ENCODE measurements around the gene APBB2.
A peak's percentile ranks its signal among the peaks of the same experiment; 100 is the strongest.

Gene APBB2

GRCh38 chr4:41215969-41216293 lies 1.6 kb upstream of the APBB2 start:
- no peak for DNase-seq (ENCODE audit: low spot score)
- TF ChIP-seq, protein P1, sequence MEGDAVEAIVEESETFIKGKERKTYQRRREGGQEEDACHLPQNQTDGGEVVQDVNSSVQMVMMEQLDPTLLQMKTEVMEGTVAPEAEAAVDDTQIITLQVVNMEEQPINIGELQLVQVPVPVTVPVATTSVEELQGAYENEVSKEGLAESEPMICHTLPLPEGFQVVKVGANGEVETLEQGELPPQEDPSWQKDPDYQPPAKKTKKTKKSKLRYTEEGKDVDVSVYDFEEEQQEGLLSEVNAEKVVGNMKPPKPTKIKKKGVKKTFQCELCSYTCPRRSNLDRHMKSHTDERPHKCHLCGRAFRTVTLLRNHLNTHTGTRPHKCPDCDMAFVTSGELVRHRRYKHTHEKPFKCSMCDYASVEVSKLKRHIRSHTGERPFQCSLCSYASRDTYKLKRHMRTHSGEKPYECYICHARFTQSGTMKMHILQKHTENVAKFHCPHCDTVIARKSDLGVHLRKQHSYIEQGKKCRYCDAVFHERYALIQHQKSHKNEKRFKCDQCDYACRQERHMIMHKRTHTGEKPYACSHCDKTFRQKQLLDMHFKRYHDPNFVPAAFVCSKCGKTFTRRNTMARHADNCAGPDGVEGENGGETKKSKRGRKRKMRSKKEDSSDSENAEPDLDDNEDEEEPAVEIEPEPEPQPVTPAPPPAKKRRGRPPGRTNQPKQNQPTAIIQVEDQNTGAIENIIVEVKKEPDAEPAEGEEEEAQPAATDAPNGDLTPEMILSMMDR (IDR thresholded peaks at IDR 0.05; ENCODE audit: extremely low read depth, missing control alignments), result no peak

DNA sequence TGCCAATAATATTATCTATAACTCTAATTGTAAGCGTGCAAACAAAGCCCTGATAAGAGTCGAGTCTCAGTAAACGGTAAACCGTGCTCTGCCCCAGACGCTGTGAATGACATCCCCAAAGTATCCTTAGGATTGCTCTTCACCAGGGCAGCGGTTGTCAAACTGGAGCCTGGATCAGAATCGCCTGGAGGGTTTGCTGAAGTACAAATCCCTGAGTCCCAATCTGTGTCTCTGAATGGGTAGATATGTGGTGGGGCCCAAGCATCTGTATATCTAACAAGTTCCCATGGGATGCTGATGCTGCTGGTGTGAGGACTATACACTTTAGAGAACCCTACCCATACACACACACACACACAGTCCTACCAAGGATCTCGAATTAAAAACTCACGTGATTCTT lies 813 bp upstream of the APBB2 start:
- peak; percentile 24 for DNase-seq (ENCODE audit: low spot score)
- TF ChIP-seq, protein P1 (IDR thresholded peaks at IDR 0.05; ENCODE audit: extremely low read depth, missing control alignments), result no peak

DNA sequence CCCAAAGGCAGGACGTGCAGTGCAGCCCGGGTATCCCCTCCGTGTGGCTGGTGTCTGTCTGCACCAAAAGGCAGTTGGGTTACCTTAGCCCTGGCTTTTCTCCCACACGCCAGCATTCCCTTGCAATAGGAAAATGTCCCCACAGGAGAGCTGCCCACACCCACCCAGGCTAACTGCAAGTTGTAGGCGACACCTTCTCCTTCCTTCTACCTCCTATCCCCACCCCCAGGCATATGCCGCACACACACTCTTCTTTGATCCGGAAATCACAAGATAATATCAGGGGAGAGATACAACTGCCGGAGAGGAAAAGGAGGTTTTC lies 444 bp upstream of the APBB2 start:
- TF ChIP-seq, protein P1 (IDR thresholded peaks at IDR 0.05; ENCODE audit: extremely low read depth, missing control alignments), result no peak
- no peak for DNase-seq (ENCODE audit: low spot score)

- DNase-seq (ENCODE audit: low spot score), result peak; percentile 12
Observed at GRCh38 chr4:41213625-41214135, 662 bp downstream of the APBB2 start.

GRCh38 chr4:41212616-41213203 lies 1.6 kb downstream of the APBB2 start:
- TF ChIP-seq, protein P1 (IDR thresholded peaks at IDR 0.05; ENCODE audit: extremely low read depth, missing control alignments), result no peak
- peak; percentile 39 for DNase-seq (ENCODE audit: low spot score)

More at GRCh38 chr4:41213625-41214135, 662 bp downstream of the APBB2 start:
- TF ChIP-seq, protein P1 (IDR thresholded peaks at IDR 0.05; ENCODE audit: extremely low read depth, missing control alignments), result no peak

GRCh38 chr4:41211951-41212615 lies 2.3 kb downstream of the APBB2 start:
- TF ChIP-seq, protein P1 (IDR thresholded peaks at IDR 0.05; ENCODE audit: extremely low read depth, missing control alignments), result no peak
- DNase-seq (ENCODE audit: low spot score), result no peak

GRCh38 chr4:41209901-41210300 lies 4.4 kb downstream of the APBB2 start:
- no peak for DNase-seq (ENCODE audit: low spot score)
- TF ChIP-seq, protein P1 (IDR thresholded peaks at IDR 0.05; ENCODE audit: extremely low read depth, missing control alignments), result no peak

Data from GM20000 (cell line).